ENCODE measurements around the gene PPM1G.

- TF ChIP-seq CREB1 (IDR thresholded peaks at IDR 0.05; ENCODE audit: low read depth), result no peak
- no peak for TF ChIP-seq YY1 (IDR thresholded peaks at IDR 0.05; ENCODE audit: low read depth)
- no peak for TF ChIP-seq EGR1 (IDR thresholded peaks at IDR 0.05)
- TF ChIP-seq RAD21 (IDR thresholded peaks at IDR 0.05; ENCODE audit: low read depth), result no peak
- no peak for TF ChIP-seq TAF1 (IDR thresholded peaks at IDR 0.05; ENCODE audit: low read depth)
- TF ChIP-seq EP300 (IDR thresholded peaks at IDR 0.05; ENCODE audit: borderline replicate concordance), result no peak
- TF ChIP-seq NFIC (IDR thresholded peaks at IDR 0.05), result no peak
- TF ChIP-seq REST (IDR thresholded peaks at IDR 0.05; ENCODE audit: low read depth), result no peak
- TF ChIP-seq TEAD4 (IDR thresholded peaks at IDR 0.05), result no peak
- no peak for TF ChIP-seq MAX (IDR thresholded peaks at IDR 0.05)
- TF ChIP-seq TCF12 (IDR thresholded peaks at IDR 0.05; ENCODE audit: low read depth), result no peak
These were observed 57.4 kb downstream of the PPM1G start for GRCh38 chr2:27351802-27352598.

All from Ishikawa (cell line).